ENCODE data around the gene C22orf39.

Gene C22orf39

DNA sequence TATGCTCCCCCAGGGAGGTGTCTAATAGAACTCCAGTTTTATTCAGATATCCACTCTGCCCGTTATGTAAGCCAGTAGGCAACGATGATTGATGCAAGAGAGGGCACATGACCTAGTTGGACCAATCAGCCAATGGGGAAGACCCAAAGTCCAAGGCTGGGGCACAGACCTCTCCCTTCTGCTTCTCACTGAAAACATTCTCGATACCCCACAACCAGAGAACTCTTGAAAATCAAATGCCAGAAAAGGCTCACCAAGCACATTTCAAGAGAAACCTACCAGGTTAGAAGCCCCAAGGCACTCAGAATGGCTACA lies 23.4 kb downstream of the C22orf39 start:
- DNase-seq = no peak

DNA sequence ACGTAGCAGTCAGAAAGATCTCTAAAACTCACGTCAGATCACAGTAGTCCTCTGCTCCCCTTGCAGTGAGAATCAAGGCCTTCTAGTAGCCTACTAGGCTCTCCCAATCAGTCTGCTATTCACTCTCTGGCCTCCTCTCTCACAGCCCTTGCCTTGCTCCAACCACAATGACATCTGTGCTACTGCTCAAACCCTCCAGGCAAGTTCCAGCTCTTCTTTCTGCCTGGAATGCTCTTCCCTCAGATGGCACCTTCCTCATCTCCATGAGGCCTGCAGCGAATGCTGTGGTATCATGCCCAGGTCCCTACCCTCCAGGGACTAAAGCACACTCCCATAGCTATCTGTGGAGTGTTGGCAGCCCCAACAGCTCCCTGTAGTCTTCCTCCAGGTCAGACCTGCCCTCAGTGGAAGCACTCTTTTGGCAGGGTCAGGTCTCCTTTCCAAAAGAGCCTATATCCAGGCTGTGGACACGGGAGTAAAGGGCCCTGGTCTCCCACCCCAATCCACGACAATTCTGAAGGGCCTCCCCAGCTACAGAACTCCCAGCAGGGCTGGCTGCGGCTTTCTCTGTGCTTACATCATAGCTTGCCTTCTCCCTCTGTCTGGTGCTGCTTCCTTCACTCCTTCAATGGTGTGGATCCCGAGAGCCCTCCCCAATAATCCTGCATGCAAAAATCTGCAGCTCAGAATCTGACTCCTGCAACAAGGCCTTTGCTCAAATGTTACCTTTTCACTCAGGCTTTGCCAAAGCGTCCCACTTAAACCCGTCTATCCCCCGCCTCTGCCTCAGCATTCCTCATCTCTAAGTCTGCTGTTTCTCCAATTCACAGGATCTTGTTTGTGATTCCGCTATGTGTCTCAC lies 24.8 kb downstream of the C22orf39 start:
- DNase-seq = no peak

DNA sequence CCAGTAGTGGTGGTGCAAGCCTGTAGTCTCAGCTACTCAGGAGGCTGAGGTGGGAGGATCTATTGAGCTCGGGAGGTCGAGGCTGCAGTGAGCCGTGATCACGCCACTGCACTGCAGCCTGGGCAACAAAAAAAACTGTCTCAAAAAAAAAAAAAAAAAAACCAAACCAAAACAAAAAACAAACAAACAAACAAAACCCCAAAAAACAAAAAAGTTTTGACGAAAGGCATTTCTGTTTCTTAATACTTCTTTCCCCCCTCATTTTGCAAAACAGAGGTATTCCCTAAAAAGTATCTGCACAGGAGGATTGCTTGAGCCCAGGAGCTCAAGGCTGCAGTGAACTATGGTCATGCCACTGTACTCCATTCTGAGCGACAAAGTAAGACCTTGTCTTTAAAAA lies 27.2 kb downstream of the C22orf39 start:
- no peak for DNase-seq

DNA sequence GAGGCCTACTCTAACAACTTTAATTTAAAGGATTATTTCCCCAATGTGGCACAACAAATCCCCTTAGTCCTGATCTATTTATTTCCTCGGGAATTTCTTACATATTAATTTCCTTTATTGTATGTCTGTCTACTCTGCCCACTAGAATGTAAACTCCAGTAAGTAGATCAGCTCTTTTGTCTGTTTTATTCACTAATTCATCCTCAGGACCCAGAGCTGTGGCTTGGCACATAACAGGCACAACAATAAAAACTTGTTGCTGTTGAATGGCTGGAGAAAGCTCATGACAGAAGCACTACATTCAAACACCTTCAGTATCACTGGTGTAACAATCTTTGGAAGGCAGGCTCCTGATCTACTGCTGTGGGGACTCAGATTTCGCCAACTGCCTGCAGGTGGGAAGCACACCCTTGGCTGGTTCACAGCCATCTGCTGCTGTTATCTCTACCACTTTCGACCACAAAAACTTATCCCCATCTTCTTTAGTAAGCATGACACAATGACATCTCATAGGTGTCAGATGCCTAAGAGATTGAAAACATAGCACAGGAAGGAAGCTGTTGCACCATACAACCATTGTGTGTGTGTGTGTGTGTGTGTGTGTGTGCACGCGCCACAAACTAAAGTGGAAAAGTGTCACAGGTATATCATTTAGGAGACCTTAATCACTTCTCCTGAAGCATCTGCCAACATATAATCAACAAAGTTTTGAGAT lies 27.9 kb downstream of the C22orf39 start:
- DNase-seq = peak; percentile 41 to 54

DNA sequence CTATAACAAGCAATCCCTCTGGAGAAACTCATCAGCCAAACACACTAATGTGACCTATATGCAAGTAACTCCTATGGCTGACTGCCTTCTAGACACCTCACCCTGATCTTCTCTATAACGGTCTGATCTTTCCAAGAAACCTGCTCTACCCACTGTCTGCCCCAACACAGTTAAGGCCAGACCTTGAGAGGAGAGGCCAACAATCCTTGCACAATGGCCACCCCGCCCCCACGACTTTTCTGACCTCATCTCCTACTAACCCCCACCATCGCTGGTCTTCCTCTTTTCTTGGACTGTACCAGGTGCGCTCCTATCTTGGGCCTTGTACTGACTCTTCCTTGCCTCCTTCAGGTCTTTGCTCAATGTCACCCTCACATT lies 28.4 kb downstream of the C22orf39 start:
- no peak for DNase-seq

DNA sequence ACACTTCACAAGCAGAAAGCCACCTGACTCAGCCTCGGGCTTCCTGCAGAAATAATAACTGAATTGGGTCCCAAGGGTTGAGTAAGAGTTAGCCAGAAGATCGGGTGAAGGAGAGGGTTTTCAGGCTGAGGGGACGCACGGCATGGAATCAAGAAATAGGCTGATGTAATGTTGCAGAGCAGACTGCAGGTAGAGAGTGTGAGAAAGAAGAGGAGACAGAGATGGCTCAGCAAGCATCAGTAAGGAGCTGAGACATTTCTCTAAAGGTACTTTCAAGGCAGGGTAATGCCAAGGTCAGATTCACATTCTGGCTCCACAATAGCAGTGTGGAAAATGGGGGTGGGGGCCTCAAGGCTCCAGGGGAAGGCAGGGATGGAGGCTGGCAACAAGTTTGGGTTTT lies 34.6 kb downstream of the C22orf39 start:
- DNase-seq = no peak

DNA sequence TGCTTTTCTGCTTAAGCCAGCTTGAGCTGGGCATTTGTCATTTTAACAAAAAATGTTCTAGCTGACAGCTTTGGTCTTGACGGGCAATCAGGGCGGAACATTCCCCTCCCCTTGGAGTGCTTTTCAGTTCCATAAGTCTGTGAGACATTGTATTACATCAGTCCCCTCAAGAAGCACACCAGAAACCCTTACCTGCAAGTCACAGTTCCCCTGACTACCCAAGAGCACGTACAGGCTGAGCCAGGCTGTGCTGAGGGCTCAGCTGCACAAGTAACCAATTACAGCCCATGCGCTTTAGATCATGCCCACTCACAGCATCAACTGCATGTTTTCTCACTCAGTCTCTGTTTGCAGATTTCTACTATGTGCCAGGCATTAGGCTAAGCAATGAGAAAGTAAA lies 35.0 kb downstream of the C22orf39 start:
- DNase-seq = no peak

DNA sequence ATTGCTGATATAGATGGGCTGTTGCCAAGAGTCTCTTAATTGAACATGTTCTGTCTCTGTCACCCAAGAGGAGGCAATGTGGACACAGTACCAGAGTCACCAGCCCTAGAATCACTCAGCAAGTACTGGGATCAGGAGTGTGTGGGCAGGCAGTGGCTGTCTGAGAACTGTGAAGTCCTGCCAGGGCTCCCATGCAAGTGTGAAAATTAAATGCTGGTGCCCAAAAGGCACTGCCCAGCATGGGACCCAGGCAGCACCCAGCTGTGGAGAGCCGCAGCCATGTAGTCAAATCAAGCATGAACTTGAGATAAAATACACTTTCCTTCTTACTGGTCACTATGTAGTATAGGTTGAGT lies 35.8 kb downstream of the C22orf39 start:
- DNase-seq = no peak

DNA sequence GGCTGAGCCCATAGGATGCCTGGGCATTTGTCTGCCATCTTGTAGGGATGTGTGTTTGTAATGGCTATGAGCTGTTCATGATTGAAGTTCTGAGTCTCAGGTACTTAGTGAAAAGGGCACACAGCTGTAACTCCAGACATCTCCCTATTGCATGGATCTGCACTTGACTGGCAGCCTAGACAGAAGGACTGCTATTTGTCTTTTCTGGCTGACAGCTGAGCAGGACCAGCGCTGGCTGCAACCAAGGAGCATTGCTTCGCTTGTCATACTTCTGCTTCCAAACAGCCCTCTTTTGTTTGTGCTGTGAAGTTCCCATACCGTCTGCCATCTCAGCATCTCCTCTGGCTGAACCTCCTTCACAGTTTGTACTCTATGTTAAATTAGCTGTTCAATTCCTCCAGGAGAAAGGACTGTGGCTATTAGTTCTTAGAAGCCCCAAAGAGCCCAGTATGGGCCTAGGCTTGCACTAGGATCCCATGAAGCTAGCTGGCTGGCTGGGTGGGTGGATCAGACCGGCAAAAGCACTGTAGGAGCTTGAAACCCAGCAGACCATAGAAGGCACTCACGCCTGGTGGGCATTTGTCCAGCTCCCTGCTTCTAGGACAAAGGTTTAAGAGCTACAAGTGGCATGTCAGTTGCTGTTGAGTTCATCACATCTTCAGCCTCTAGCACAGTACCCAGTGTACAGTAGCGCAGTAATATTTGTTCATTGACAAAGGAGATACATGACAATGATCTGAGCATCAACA lies 36.4 kb downstream of the C22orf39 start:
- DNase-seq = no peak

DNA sequence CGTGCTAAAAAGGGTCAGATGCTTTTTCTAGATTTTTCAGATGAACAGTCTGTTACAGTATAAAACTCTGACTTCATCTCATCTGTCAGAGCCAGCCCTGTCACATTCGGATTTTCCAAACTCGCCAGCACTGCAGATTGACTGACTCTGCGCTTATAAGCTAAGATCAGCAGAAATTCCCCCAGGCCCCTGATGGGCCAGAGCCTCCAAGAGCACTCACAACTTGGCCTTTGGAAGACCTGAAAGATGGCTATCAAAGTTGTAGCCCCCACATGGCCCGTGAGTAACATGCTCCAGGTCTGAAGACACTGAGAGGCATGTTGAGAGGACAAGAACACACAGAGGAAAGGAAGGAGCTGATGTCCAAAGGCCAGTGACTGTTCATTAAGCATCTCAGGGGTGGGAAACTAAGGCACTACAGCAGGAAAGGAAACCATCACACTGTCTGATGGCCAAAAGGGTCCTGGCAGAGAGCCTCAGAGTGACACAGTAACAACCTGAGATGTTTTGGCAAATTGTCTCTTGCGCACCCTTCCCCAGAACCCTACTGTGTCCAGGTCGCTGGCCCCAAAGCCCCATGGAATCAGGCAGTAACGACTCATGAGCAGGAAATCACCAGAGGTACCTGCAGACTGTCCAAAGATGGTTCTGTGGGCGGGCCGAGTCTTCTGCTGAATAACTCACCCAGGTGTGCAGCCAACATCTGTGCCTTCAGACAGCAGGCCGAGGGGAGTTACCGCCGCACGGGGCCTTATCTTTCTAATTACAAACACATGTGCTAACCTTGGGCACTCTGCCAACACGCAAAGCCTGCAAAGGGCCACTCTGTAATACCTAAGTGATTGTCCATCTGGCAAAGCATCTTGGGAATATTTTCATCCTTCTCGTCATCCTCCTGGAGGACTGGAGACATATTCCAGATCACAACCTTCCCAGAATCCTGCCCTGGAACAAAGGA lies 39.6 kb downstream of the C22orf39 start:
- DNase-seq = no peak

DNA sequence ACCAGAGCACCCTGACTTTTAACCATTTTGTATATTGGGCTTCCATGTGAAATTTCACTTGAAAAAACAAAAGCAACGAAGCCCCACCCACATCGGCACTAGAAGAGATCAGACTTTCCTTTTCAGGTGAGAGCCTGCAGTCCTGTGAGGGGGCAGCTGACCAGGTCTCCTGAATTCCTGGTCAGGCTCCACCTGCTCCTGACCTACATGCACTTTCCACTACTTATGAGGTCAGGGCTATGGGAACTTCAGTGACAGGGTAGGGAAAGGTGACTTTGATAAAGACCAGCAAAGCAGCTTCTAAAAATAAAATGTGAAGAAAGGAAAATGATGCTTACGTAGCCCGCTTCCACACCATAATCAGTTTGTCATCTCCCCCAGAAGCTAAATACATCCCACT lies 40.7 kb downstream of the C22orf39 start:
- DNase-seq = no peak

DNA sequence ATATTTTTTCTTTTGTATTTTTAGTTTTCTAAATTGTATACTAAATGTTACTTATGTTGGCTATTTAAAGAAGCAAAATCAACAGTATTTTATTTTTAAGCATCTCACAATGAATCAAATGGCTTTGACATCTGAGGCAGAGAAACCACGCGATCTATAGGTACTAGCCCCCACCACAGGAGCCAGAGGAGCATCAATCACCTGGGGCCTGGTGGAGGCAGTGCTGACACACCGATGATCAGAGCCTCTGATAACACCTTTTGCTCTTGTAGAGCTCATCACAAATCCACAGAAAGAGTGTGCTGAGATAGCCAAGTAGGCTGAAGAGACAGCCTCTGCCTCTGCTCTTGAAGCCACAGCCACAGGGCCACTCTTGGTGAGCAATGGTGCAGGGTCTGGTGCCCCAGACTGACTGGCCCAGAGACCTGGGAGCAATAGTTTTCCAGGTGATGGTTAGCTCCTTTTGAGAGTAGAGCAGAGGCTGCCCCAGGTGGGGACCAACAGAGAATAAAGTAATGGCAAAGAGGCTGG lies 41.2 kb downstream of the C22orf39 start:
- DNase-seq = no peak

DNA sequence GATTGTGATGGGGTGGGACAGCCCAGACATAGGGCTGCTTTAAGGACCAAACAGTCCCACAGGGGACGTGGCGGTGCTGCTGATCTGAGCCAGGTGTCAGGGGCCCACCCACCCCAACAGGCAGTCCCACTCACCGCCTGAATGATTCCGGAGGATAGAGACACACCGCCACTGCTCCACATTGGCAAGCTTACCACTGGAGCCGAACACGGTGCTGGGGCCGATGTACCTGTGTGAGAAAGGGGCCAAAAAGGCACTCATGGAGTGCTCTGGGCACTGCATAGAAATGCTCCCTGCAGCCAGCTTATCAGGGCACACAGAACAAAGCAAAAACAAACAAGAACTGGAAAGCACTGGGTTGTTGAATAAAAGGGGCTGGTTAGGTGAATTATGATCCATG lies 41.9 kb downstream of the C22orf39 start:
- no peak for DNase-seq

DNA sequence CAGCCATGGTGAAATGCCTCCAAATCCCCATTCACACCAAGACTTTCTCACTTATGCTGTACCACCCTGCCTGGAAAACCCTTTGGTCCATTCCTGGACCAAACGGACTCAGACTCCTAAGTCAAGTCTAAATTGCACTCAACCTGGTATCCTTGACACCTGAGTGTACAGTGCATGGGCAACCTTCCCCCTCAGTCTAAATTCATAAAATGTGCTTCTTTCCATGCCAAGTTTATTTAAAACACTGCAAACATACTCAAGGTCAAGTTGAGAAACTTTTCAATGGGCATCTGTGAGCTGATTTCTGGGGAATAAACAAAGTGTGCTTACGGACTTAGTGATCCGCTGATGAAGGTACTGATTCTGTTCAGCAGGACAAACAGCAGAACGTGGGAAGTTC lies 42.4 kb downstream of the C22orf39 start:
- DNase-seq = no peak

DNA sequence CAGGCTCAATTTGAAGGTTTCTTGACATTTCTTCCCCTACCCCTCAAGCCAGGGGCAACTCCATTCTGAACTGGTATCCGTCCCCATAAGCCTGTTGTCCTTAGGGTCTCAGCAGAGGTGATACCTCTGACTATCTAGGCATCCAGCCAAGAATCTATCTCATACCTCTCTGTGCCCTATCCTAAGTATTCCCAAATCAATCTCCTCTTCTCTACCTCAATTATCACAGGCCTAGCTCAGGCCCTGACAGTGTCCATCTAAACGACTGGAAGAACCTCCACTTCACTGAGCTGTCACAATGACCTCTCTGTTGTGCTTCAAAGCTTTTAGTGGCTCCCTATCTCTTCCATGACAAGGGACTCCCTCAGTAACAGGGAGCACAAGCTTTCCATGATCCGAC lies 42.8 kb downstream of the C22orf39 start:
- no peak for DNase-seq

DNA sequence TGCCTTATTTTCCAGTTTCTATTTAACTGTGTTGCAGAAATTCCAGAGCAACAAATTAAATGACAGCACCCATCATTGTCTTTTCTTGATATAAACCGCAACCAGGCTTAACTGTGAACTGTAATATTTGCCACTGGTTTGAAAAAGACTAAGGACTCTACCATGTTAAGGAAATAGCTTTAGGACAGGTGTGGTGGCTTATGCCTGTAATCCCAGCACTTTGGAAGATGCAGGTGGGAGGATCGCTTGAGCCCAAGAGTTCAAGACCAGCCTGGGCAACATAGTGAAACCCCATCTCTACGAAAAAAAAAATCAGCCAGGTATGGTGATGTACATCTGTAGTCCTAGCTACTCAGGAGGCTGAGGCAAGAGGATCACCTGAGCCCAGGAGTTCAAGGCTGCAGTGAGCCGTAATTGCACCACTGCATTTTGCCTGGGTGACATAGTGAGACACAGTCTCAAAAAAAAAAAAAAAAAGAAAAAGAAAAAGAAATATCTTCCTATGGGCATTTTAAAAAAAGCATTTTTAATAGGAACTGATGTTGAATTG lies 44.8 kb downstream of the C22orf39 start:
- DNase-seq = no peak

DNA sequence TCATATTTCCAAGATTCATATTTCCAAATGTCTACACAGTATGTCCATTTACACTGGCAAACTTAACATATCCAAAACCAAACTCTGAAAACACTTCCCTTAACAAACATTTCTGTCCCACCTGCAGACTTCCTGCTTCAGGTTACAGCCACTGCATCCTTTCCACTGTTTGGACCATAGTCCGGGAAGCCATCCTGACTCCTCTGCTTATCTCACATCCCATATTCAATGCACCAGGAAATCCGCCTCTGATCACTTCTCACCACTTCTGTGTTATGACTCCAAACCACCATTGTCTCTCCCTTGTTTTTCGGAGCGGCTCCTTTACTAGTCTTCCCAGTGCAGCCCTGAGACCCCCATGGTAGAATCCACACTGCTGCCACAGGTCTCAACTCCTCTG lies 46.0 kb downstream of the C22orf39 start:
- no peak for DNase-seq

DNA sequence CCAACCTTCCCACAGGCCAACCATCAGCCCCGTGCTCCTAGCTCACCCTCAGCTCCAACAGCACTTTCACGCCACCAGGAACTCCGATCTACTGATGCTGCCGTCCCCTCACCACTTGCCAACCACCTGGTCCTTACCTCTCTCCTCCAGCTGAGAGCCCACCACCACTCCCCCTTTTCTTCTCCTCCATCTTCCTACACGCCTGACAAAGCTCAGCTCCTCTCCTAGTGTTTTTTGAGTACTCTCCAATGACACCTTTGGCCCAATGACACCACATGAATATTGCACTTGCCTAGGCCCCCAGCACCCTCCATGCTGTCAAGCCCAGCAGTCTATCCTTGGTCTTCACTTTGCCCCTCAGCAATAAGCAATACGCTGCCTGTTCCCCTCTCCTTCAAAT lies 46.6 kb downstream of the C22orf39 start:
- no peak for DNase-seq

DNA sequence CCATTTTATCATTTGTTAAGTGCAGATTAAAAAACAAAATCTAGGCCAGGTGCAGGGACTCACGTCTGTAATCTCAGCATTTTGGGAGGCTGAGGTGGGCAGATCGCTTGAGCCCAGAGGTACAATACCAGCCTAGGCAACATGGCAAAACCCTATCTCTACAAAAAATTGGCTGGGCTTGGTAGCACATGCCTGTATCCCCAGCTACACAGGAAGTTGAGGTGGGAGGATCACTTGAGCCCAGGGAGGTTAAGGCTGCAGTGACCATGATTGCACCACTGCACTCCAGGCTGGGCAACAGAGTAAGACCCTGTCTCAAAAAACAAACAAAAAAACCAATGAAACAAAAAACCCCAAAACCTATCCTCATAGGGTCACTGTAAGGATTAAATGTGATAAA lies 48.9 kb downstream of the C22orf39 start:
- no peak for DNase-seq

DNA sequence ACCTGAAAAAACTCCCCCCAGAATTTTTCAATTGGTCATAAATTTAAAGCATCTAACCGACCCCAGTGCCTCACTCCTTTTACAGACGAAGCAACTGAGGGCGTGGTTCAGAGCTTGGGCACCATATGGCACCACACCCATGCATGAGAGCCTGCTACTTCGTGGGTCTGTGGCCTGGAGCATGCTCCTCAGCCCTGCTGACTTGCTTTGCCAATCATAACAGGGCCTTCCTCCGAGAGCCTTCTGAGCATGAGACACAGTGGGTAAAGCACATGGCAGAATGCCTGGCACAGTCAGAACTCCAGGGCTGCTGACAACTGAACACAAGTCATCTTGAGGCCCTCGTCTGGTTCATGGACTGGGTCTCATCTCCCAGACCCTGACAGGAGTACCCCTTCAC lies 49.3 kb downstream of the C22orf39 start:
- no peak for DNase-seq

DNA sequence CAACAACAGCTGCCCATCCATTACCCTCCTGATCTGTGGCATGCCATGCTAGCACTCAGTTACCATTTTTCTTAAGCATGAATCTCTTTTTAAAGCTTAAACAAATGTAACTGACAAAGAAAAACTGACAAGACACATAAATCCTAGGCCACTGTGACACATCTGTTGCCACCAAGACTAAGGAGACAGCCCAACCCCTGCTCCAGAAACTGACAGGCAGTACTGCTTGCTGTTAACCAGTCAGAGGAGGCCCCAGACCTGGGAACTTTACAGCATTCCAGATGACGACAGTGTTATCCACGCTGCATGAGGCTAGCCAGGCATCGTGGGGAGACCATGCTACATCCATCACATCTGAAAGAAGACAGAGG lies 49.8 kb downstream of the C22orf39 start:
- DNase-seq = no peak
